OCI-LY1 (cell line): Measurements from ENCODE around the gene CXCL5.

Source experiments
- H2AFZ ChIP-seq: fragments of 200-600 bp; sonication (generic), shearing (Covaris generic); 2 replicates; pipeline ENCODE4 v1.6.0; 2014; ENCODE audit warnings: antibody characterized with exemption, mild to moderate bottlenecking, low read length
- H3F3A ChIP-seq: fragments of 200-600 bp; sonication (generic), shearing (Covaris generic); 2 replicates; pipeline ENCODE4 v1.6.0; 2014; ENCODE audit warnings: mild to moderate bottlenecking, antibody characterized with exemption, low read length, moderate library complexity; ENCODE audit not compliant: insufficient read depth
- H3K27ac ChIP-seq: fragments of 200-600 bp; sonication (generic); 2 replicates; pipeline ENCODE4 v1.5.1; 2014; ENCODE audit warnings: low read length, mixed run types, mild to moderate bottlenecking, low read depth; ENCODE audit not compliant: poor library complexity, severe bottlenecking
- H3K27me3 ChIP-seq: fragments of 200-600 bp; sonication (generic); 2 replicates; pipeline ENCODE4 v1.6.0; 2014; ENCODE audit warnings: antibody characterized with exemption, mild to moderate bottlenecking, low read length, moderate library complexity; ENCODE audit not compliant: insufficient read depth
- H3K36me3 ChIP-seq: fragments of 200-600 bp; sonication (generic); 2 replicates; pipeline ENCODE4 v1.6.1; 2014; ENCODE audit warnings: mild to moderate bottlenecking, antibody characterized with exemption, low read length, moderate library complexity, mixed read lengths; ENCODE audit not compliant: insufficient read depth
- H3K4me1 ChIP-seq: fragments of 200-600 bp; sonication (generic); 2 replicates; pipeline ENCODE4 v1.5.1; 2014; ENCODE audit warnings: mild to moderate bottlenecking, low read length, moderate library complexity; ENCODE audit not compliant: insufficient read depth, severe bottlenecking
- H3K4me2 ChIP-seq: fragments of 200-600 bp; sonication (generic), shearing (Covaris generic); 2 replicates; pipeline ENCODE4 v1.6.1; 2014; ENCODE audit warnings: low read length
- H3K4me3 ChIP-seq: fragments of 200-600 bp; sonication (generic); 2 replicates; pipeline ENCODE4 v1.5.1; 2014; ENCODE audit warnings: low read length, low read depth, mild to moderate bottlenecking, mixed read lengths; ENCODE audit not compliant: poor library complexity, severe bottlenecking
- H3K79me2 ChIP-seq: fragments of 200-600 bp; shearing (Covaris generic); 2 replicates; pipeline ENCODE4 v1.6.1; 2016; ENCODE audit warnings: mixed run types, low read length, mixed read lengths; ENCODE audit not compliant: insufficient read depth
- H3K9ac ChIP-seq: fragments of 200-600 bp; sonication (generic), shearing (Covaris generic); 2 replicates; pipeline ENCODE4 v1.6.1; 2014; ENCODE audit warnings: mild to moderate bottlenecking, low read length, mixed read lengths
- H3K9me2 ChIP-seq: fragments of 200-600 bp; sonication (generic), shearing (Covaris generic); 2 replicates; pipeline ENCODE4 v1.6.1; 2014; ENCODE audit warnings: low read depth, mild to moderate bottlenecking, low read length, mixed read lengths
- H3K9me3 ChIP-seq: fragments of 200-600 bp; shearing (Covaris generic); 2 replicates; pipeline ENCODE4 v1.6.1; 2014; ENCODE audit warnings: low read length, mixed read lengths
- H4K20me1 ChIP-seq: fragments of 200-600 bp; sonication (generic), shearing (Covaris generic); 2 replicates; pipeline ENCODE4 v1.6.0; 2016; ENCODE audit warnings: mild to moderate bottlenecking, low read length; ENCODE audit not compliant: insufficient read depth
- EZH2 ChIP-seq: fragments of 200-600 bp; sonication (generic), shearing (Covaris generic); IDR thresholded peaks from 2 replicates; pipeline ENCODE4 v1.8.0; 2017; ENCODE audit warnings: borderline replicate concordance, mixed run types, mild to moderate bottlenecking, antibody characterized with exemption, low read length, moderate library complexity, mixed read lengths
- TF ChIP-seq, protein P1 (sequence below): fragments of 200-600 bp; sonication (generic), shearing (Covaris generic); IDR thresholded peaks from 2 replicates; pipeline ENCODE4 v1.5.1; 2017; ENCODE audit warnings: mild to moderate bottlenecking, antibody characterized with exemption, low read length, moderate library complexity, mixed read lengths

CXCL5 gene

DNA sequence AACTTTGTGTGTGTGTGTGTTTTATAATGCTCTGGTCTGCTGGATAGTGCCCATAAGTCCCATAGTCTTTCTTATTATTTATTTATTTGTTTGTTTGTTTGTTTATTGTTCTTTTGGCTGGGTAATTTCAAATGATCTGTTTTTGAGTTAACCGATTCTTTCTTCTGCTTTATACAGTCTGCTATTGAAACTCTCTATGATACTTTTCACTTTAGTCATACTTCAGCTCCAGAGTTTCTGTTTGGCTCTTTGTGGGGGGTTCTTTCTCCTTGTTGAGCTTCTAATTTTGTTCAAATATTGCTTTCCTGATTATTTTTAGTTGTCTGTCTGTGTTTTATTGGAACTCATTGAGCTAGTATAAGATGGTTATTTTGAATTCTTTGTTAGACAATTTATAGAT, 30.0 kb upstream of the CXCL5 start:
- no peak for TF ChIP-seq EZH2
- TF ChIP-seq, protein P1, sequence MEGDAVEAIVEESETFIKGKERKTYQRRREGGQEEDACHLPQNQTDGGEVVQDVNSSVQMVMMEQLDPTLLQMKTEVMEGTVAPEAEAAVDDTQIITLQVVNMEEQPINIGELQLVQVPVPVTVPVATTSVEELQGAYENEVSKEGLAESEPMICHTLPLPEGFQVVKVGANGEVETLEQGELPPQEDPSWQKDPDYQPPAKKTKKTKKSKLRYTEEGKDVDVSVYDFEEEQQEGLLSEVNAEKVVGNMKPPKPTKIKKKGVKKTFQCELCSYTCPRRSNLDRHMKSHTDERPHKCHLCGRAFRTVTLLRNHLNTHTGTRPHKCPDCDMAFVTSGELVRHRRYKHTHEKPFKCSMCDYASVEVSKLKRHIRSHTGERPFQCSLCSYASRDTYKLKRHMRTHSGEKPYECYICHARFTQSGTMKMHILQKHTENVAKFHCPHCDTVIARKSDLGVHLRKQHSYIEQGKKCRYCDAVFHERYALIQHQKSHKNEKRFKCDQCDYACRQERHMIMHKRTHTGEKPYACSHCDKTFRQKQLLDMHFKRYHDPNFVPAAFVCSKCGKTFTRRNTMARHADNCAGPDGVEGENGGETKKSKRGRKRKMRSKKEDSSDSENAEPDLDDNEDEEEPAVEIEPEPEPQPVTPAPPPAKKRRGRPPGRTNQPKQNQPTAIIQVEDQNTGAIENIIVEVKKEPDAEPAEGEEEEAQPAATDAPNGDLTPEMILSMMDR: no peak
- no peaks in the 10 kb centered on the region for H3F3A ChIP-seq
- no peaks in the 10 kb centered on the region for H3K4me1 ChIP-seq
- H3K27ac ChIP-seq: no peak overlapping the region
- no peaks in the 10 kb centered on the region for H3K9me3 ChIP-seq
- H3K27me3 ChIP-seq: no peaks in the 10 kb centered on the region
- no peak overlapping the region for H3K4me3 ChIP-seq
- no peaks in the 10 kb centered on the region for H3K79me2 ChIP-seq
- H2AFZ ChIP-seq: no peak overlapping the region
- H3K9ac ChIP-seq: no peak overlapping the region
- H3K4me2 ChIP-seq: no peak overlapping the region
- no peaks in the 10 kb centered on the region for H3K9me2 ChIP-seq
- H4K20me1 ChIP-seq: no peaks in the 10 kb centered on the region
- no peaks in the 10 kb centered on the region for H3K36me3 ChIP-seq

DNA sequence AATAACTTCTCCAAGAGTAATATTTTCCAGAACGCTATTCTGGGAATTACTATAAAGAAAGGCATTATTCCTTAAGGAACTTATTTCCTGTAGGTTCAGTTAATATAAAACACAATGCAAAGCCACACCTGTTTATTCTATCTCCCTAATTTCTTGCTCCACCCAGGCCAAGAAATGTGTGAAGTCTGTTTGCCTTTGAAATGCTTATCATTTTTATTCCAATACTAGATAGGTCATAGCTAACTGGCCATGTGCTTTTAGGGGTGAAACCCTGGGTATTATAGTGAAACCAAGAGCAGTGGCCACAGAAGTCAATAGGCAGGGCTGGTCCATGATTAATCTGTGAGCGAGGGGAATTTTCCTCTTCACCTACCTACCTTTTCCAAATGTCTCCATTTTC, 25.2 kb upstream of the CXCL5 start:
- Histone ChIP-seq H3K4me3 (no peak overlapping the region), H3K9ac (no peak overlapping the region), H3K9me2 (no peaks in the 10 kb centered on the region), H3F3A (no peaks in the 10 kb centered on the region), H4K20me1 (no peaks in the 10 kb centered on the region), H3K27ac (no peak overlapping the region), H2AFZ (no peak overlapping the region), H3K4me2 (no peak overlapping the region), H3K36me3 (no peaks in the 10 kb centered on the region), H3K9me3 (no peaks in the 10 kb centered on the region), H3K79me2 (no peaks in the 10 kb centered on the region), H3K27me3 (no peaks in the 10 kb centered on the region), H3K4me1 (no peaks in the 10 kb centered on the region)
- no peak for TF ChIP-seq EZH2
- TF ChIP-seq, protein P1: no peak

DNA sequence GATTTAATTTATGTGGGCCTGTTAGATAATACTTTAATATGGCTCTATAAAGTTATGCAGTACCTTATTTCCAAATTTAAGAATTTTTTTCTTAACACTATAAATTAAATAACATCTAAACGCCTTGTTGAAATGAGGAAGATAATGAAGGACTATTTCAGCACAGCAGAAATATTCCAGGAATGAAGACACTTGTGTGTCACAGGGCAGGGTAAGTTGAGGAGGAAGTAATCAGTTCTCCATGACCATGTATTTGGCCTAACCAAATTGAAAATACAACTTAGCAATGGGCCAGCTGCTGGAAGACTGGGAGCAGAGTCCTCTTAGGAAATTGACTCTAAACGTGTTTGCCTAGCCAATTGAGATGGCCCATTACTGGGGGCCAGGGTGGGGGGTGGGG, 23.1 kb upstream of the CXCL5 start:
- Histone ChIP-seq H2AFZ (no peak overlapping the region), H3K4me3 (no peak overlapping the region), H3K9me3 (no peaks in the 10 kb centered on the region), H3F3A (no peaks in the 10 kb centered on the region), H3K9ac (no peak overlapping the region), H3K27me3 (no peaks in the 10 kb centered on the region), H3K36me3 (no peaks in the 10 kb centered on the region), H3K9me2 (no peaks in the 10 kb centered on the region), H3K79me2 (no peaks in the 10 kb centered on the region), H3K27ac (no peak overlapping the region), H3K4me2 (no peak overlapping the region), H4K20me1 (no peaks in the 10 kb centered on the region), H3K4me1 (no peaks in the 10 kb centered on the region)
- TF ChIP-seq, protein P1: no peak
